ENCODE data around the gene LCE2B.
"Not testable (repeated sequence)": the region's sequence is repeated elsewhere in the genome, so short reads cannot be mapped to it uniquely, and the experiment has no call there.

The LCE2B gene

DNA sequence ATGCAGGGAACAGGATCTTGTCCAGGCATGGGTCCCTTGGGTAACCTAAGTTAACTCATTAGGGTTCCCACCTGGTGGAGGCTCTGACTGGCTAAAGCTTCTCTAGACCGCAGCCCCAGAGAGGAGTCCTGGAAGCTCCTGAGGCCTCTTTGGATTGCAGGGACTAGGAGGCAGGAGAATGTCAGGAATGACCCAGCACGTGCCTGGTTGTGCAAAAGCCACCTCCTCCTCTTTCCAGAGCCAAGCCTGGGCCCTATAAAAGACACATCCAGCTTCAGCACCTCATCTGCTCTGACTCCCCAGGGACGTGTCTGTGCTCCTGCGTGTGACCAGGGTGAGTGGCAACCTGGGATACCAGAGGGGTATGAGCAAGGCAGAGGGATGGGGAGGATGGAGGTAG, at the start of gene LCE2B:
LCE2B (plus strand) TSS at position 301 of the 400 bp plus-strand sequence. CDS start 721 bp downstream, outside the sequence.
- H3K4me3 ChIP-seq (ENCODE audit: severe bottlenecking); H3K4me1 ChIP-seq (ENCODE audit: insufficient read depth, poor library complexity, severe bottlenecking); ATAC-seq (ENCODE audit: low read depth); H3K36me3 ChIP-seq (ENCODE audit: low read depth); DNase-seq (ENCODE audit: low spot score); H3K9me3 ChIP-seq (ENCODE audit: severe bottlenecking); H3K27me3 ChIP-seq (ENCODE audit: insufficient read depth, poor library complexity, severe bottlenecking); H3K27ac ChIP-seq (ENCODE audit: poor library complexity, severe bottlenecking): not testable (repeated sequence)

DNA sequence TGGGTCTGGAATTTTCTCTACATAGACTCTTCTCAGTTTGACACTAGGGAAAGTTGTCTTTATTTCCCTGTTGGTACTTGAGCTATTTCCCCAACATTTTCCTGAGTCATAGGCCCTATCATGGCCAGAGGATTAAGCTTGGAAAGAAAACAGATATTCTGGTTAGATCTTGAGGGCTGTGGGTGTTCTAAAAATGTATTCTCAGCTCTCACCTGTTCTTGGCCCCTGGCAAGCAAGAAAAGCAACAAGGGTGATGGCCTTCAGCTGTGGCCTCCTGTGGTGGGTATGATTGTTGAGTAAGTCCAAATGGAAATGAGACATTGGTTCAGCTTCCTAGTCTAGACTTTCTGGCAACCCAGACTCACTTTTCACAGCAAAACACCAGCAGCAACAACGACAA, 45.6 kb upstream of the LCE2B start:
- Histone ChIP-seq H3K27ac (ENCODE audit: poor library complexity, severe bottlenecking) (no peak overlapping the region), H3K4me1 (ENCODE audit: insufficient read depth, poor library complexity, severe bottlenecking) (no peaks in the 10 kb centered on the region), H3K9me3 (ENCODE audit: severe bottlenecking) (no peaks in the 10 kb centered on the region), H3K27me3 (ENCODE audit: insufficient read depth, poor library complexity, severe bottlenecking) (no peaks in the 10 kb centered on the region), H3K4me3 (ENCODE audit: severe bottlenecking) (no peak overlapping the region), H3K36me3 (ENCODE audit: low read depth) (no peaks in the 10 kb centered on the region)
- DNase-seq (ENCODE audit: low spot score) (no peak), ATAC-seq (ENCODE audit: low read depth) (no peak)
- TF ChIP-seq, protein P1, sequence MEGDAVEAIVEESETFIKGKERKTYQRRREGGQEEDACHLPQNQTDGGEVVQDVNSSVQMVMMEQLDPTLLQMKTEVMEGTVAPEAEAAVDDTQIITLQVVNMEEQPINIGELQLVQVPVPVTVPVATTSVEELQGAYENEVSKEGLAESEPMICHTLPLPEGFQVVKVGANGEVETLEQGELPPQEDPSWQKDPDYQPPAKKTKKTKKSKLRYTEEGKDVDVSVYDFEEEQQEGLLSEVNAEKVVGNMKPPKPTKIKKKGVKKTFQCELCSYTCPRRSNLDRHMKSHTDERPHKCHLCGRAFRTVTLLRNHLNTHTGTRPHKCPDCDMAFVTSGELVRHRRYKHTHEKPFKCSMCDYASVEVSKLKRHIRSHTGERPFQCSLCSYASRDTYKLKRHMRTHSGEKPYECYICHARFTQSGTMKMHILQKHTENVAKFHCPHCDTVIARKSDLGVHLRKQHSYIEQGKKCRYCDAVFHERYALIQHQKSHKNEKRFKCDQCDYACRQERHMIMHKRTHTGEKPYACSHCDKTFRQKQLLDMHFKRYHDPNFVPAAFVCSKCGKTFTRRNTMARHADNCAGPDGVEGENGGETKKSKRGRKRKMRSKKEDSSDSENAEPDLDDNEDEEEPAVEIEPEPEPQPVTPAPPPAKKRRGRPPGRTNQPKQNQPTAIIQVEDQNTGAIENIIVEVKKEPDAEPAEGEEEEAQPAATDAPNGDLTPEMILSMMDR (IDR thresholded peaks at IDR 0.05; ENCODE audit: poor library complexity, severe bottlenecking) = no peak

DNA sequence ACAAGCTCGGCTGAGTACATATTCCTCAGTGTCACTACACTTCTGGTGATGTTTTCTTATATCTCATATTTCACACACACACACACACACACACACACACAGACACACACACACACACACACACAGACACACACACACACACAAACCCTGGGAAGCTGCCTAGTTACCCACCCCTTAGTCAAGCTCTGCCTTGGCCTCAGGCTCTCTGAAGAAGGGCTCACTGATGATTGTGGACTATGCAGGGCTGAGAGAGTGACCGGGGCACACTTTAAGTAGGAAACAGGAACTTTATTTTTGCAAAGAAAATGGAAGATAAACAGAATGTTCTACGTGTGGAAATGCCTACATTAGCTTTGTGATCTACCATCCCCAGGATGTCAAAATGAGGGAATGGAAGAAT, 42.0 kb upstream of the LCE2B start:
- ATAC-seq (ENCODE audit: low read depth) = no peak
- no peak overlapping the region for H3K4me3 ChIP-seq (ENCODE audit: severe bottlenecking)
- no peak for DNase-seq (ENCODE audit: low spot score)
- no peaks in the 10 kb centered on the region for H3K36me3 ChIP-seq (ENCODE audit: low read depth)
- H3K9me3 ChIP-seq (ENCODE audit: severe bottlenecking) = no peaks in the 10 kb centered on the region
- no peaks in the 10 kb centered on the region for H3K4me1 ChIP-seq (ENCODE audit: insufficient read depth, poor library complexity, severe bottlenecking)
- H3K27me3 ChIP-seq (ENCODE audit: insufficient read depth, poor library complexity, severe bottlenecking) = no peaks in the 10 kb centered on the region
- H3K27ac ChIP-seq (ENCODE audit: poor library complexity, severe bottlenecking) = no peak overlapping the region
- TF ChIP-seq, protein P1 (IDR thresholded peaks at IDR 0.05; ENCODE audit: poor library complexity, severe bottlenecking) = no peak

- Histone ChIP-seq H3K4me3 (ENCODE audit: severe bottlenecking) (no peak overlapping the region), H3K9me3 (ENCODE audit: severe bottlenecking) (no peaks in the 10 kb centered on the region), H3K27me3 (ENCODE audit: insufficient read depth, poor library complexity, severe bottlenecking) (no peaks in the 10 kb centered on the region)
Observed at GRCh38 chr1:152645146-152645545, 40.8 kb upstream of the LCE2B start.

GRCh38 chr1:152646656-152647055, 39.3 kb upstream of the LCE2B start:
- DNase-seq (ENCODE audit: low spot score) = no peak
- no peak overlapping the region for H3K4me3 ChIP-seq (ENCODE audit: severe bottlenecking)
- ATAC-seq (ENCODE audit: low read depth) = no peak
- no peaks in the 10 kb centered on the region for H3K9me3 ChIP-seq (ENCODE audit: severe bottlenecking)
- H3K27ac ChIP-seq (ENCODE audit: poor library complexity, severe bottlenecking) = no peak overlapping the region
- TF ChIP-seq, protein P1 (IDR thresholded peaks at IDR 0.05; ENCODE audit: poor library complexity, severe bottlenecking) = no peak
- no peaks in the 10 kb centered on the region for H3K36me3 ChIP-seq (ENCODE audit: low read depth)
- H3K4me1 ChIP-seq (ENCODE audit: insufficient read depth, poor library complexity, severe bottlenecking) = no peaks in the 10 kb centered on the region
- H3K27me3 ChIP-seq (ENCODE audit: insufficient read depth, poor library complexity, severe bottlenecking) = no peaks in the 10 kb centered on the region

More at GRCh38 chr1:152645146-152645545, 40.8 kb upstream of the LCE2B start:
- no peaks in the 10 kb centered on the region for H3K36me3 ChIP-seq (ENCODE audit: low read depth)
- DNase-seq (ENCODE audit: low spot score) (no peak), ATAC-seq (ENCODE audit: low read depth) (no peak)
- H3K27ac ChIP-seq (ENCODE audit: poor library complexity, severe bottlenecking) = no peak overlapping the region
- TF ChIP-seq, protein P1 (IDR thresholded peaks at IDR 0.05; ENCODE audit: poor library complexity, severe bottlenecking) = no peak
- no peaks in the 10 kb centered on the region for H3K4me1 ChIP-seq (ENCODE audit: insufficient read depth, poor library complexity, severe bottlenecking)
